Measurements from ENCODE around the gene JPH4. TPM values are rescaled to one million over a fixed set of nuclear protein-coding genes. Genes with fewer than 3 reads are reported as not detected.
A peak's percentile ranks its signal among the peaks of the same experiment; 100 is the strongest.

JPH4 gene
- total RNA-seq, result under 1 TPM in 1 of 4 donors, not detected in 3; 0.09 TPM

DNA sequence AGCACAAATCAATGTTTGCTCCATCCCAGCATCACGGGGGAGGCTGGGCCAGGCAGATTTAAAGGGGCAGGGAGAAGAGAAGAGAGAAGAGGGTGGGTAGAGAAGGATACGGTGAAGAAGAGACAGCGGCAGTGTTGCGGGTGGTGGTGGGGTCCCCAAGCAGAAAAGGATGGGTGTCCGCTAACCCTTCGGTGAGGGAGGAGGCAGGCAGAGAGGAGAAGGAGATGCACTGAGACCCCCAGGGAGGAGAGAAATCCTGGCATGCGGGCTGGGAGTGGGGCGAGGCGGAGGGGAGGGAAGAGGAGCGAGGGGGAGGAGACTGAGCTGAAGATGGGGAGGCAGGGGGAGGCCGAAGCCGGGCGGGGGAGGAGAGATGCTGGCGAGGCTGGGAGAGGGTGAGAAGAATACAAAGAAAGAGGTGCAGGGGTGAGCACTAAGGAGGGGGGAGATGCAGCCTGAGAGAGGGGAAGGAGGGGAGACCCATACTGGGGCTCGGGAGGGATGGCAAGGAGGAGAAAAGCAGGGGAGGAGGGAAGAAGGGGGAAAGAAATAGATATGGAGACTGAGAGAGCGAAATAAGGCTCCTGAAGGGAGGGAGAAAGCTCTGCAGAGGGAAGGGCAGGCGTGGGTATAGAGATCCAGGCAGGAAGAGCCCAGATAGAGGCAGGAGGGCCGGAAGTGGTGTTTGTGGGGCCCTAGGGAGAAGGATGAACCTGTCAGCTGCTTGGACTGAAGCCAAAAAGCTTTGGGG is at the start of gene JPH4:
TSS of gene JPH4 (minus strand) at position 231 of the 751 bp plus-strand sequence. CDS start 1,337 bp downstream, outside the sequence.
- H3K27me3 ChIP-seq, result peaks cover 44 to 58% (median 53%) of the 10 kb centered on the region in 3 donors

DNA sequence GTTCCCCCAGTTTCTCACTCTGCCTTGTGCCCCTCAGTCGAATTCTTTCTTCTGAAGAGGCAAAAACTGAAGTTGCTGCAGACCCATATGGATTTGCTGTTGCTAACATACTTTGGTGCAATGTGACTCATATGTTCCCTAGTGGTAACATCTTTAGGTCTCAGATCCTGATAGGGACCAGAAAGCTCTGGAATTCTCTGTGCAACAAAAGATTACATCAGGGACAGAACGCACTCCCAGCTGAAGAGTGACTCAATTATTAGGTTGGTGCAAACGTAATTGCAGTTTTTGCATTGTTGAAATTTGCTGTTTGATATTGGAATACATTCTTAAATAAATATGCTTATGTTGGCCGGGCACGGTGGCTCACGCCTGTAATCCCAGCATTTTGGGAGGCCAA is 49.4 kb upstream of the JPH4 start:
- TF ChIP-seq, protein P1, sequence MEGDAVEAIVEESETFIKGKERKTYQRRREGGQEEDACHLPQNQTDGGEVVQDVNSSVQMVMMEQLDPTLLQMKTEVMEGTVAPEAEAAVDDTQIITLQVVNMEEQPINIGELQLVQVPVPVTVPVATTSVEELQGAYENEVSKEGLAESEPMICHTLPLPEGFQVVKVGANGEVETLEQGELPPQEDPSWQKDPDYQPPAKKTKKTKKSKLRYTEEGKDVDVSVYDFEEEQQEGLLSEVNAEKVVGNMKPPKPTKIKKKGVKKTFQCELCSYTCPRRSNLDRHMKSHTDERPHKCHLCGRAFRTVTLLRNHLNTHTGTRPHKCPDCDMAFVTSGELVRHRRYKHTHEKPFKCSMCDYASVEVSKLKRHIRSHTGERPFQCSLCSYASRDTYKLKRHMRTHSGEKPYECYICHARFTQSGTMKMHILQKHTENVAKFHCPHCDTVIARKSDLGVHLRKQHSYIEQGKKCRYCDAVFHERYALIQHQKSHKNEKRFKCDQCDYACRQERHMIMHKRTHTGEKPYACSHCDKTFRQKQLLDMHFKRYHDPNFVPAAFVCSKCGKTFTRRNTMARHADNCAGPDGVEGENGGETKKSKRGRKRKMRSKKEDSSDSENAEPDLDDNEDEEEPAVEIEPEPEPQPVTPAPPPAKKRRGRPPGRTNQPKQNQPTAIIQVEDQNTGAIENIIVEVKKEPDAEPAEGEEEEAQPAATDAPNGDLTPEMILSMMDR (IDR thresholded peaks at IDR 0.05 in 4 of 5, conservative IDR thresholded peaks at IDR 0.05 in 1 of 5), result no peak
- no peak for TF ChIP-seq POLR2A (IDR thresholded peaks at IDR 0.05)
- ATAC-seq, result no peak
- in situ Hi-C loops (cut with MboI; ENCODE audit: low sequenced_read_pairs in 4 of 4), result loop anchor here (25.0 kb wide), 2 partner anchors 284 to 309 kb away; no protein-coding TSS in a partner anchor
- Histone ChIP-seq H3K36me3 (no peaks in the 10 kb centered on the region), H3K4me1 (no peaks in the 10 kb centered on the region), H3K27ac (no peak overlapping the region), H3K27me3 (no peaks in the 10 kb centered on the region), H3K4me3 (no peak overlapping the region), H3K9me3 (no peaks in the 10 kb centered on the region)
- DNase-seq, result no peak
- intact Hi-C loops (cut with DNase I; ENCODE audit: low total_unique reads), result no loop called here

More for the DNA sequence above, at the start of gene JPH4:
- DNase-seq (no peak), ATAC-seq (no peak)
- in situ Hi-C loops (cut with MboI; ENCODE audit: low sequenced_read_pairs in 4 of 4) (no loop called here), intact Hi-C loops (cut with DNase I; ENCODE audit: low total_unique reads) (no loop called here)
- Histone ChIP-seq H3K36me3 (no peaks in the 10 kb centered on the region), H3K9me3 (no peaks in the 10 kb centered on the region), H3K27ac (no peak within 1 kb of the TSS), H3K4me1 (no peaks in the 10 kb centered on the region), H3K4me3 (peak within 1 kb of the TSS in 1 of 4 donors; percentile 24)
- TF ChIP-seq, protein P1 (IDR thresholded peaks at IDR 0.05 in 4 of 5, conservative IDR thresholded peaks at IDR 0.05 in 1 of 5), result no peak
- no peak for TF ChIP-seq POLR2A (IDR thresholded peaks at IDR 0.05)

- H3K4me1 ChIP-seq, result no peaks in the 10 kb centered on the region
- no peak for ATAC-seq
- TF ChIP-seq POLR2A (IDR thresholded peaks at IDR 0.05), result no peak
- TF ChIP-seq, protein P1 (IDR thresholded peaks at IDR 0.05 in 4 of 5, conservative IDR thresholded peaks at IDR 0.05 in 1 of 5), result no peak
- no peaks in the 10 kb centered on the region for H3K36me3 ChIP-seq
- intact Hi-C loops (cut with DNase I; ENCODE audit: low total_unique reads) (no loop called here), in situ Hi-C loops (cut with MboI; ENCODE audit: low sequenced_read_pairs in 4 of 4) (loop anchor here (25.0 kb wide), 2 partner anchors 285 to 310 kb away; no protein-coding TSS in a partner anchor)
- no peaks in the 10 kb centered on the region for H3K27me3 ChIP-seq
- no peak overlapping the region for H3K27ac ChIP-seq
- no peak for DNase-seq
- H3K4me3 ChIP-seq, result no peak overlapping the region
- H3K9me3 ChIP-seq, result no peaks in the 10 kb centered on the region
Measured at GRCh38 chr14:23626946-23627345, 48.4 kb upstream of the JPH4 start.

DNA sequence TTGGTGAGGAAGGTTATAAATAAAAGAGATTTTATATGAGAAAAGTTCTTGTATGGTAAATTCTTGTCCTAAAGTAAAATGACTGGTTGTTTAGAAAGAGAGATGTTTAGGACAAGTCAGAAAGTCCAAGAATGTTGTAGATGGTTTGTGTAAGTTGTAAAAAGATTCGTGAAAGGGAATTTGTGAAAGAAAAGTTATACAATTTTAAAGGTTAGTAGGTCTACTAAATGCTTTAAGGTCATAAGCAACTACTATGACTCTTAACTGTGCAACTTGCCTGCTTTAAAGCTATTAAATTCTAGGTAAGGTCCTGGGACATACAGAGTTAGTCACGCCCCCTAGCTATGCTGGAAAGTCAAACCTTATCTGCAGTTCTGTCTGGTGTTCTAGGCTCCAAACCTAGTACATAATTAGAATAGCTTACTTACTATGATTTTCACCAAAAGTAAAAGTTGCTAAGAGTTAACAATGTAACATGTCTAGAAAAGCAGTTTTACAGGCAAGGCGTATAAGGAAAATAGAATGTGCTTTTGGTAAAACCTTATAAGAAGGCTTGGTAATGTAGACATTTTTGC is 46.3 kb upstream of the JPH4 start:
- no peak for DNase-seq
- TF ChIP-seq, protein P1 (IDR thresholded peaks at IDR 0.05 in 4 of 5, conservative IDR thresholded peaks at IDR 0.05 in 1 of 5), result no peak
- no peak for TF ChIP-seq POLR2A (IDR thresholded peaks at IDR 0.05)
- H3K36me3 ChIP-seq, result no peaks in the 10 kb centered on the region
- intact Hi-C loops (cut with DNase I; ENCODE audit: low total_unique reads), result no loop called here
- no peaks in the 10 kb centered on the region for H3K27me3 ChIP-seq
- H3K4me1 ChIP-seq, result no peaks in the 10 kb centered on the region
- ATAC-seq, result no peak
- no peak overlapping the region for H3K27ac ChIP-seq
- in situ Hi-C loops (cut with MboI; ENCODE audit: low sequenced_read_pairs in 4 of 4), result loop anchor here (25.0 kb wide), 2 partner anchors 287 to 312 kb away; no protein-coding TSS in a partner anchor
- no peaks in the 10 kb centered on the region for H3K9me3 ChIP-seq
- no peak overlapping the region for H3K4me3 ChIP-seq

Measured in gastrocnemius medialis (tissue), 4 donors.